HepG2 (cell line): Measurements from ENCODE around the gene EFCAB8. TPM values are rescaled to one million over a fixed set of nuclear protein-coding genes. Genes with fewer than 3 reads are reported as not detected.

Experiments
- AGO1 ChIP-seq: fragments of 200-400 bp; formaldehyde crosslinking; IDR thresholded peaks from 2 replicates; pipeline ENCODE4 v1.6.1; 2017; ENCODE audit warnings: mild to moderate bottlenecking, low read depth, low read length, moderate library complexity; ENCODE audit not compliant: poor library complexity, severe bottlenecking
- ELF4 ChIP-seq: sonication (generic); formaldehyde crosslinking; IDR thresholded peaks from 2 replicates; pipeline ENCODE4 v1.5.0; 2020; ENCODE audit warnings: missing genetic modification reagents, mild to moderate bottlenecking, moderate library complexity, borderline replicate concordance
- MED8 ChIP-seq: sonication (generic); formaldehyde crosslinking; IDR thresholded peaks from 2 replicates; pipeline ENCODE4 v1.8.1; 2023; ENCODE audit warnings: mild to moderate bottlenecking, missing genetic modification reagents; ENCODE audit not compliant: insufficient replicate concordance
- NCOA5 ChIP-seq: sonication (generic); formaldehyde crosslinking; IDR thresholded peaks from 2 replicates; pipeline ENCODE4 v1.4.0; 2020; ENCODE audit warnings: missing genetic modification reagents
- NR2F6 ChIP-seq, 2 experiments: IDR thresholded peaks; 2 replicates each; pipeline ENCODE4 v1.6.1; 2016; ENCODE audit warnings: antibody characterized with exemption in 1 of 2, mild to moderate bottlenecking in 1 of 2
- TAF15 ChIP-seq: fragments of 200-400 bp; formaldehyde crosslinking; IDR thresholded peaks from one replicate; pipeline ENCODE4 v1.6.1; 2018; ENCODE audit warnings: mild to moderate bottlenecking, low read depth, low read length; ENCODE audit not compliant: poor library complexity, severe bottlenecking
- ZNF225 ChIP-seq: sonication (generic); formaldehyde crosslinking; IDR thresholded peaks from 2 replicates; pipeline ENCODE4 v1.4.0; 2020; ENCODE audit warnings: mild to moderate bottlenecking, missing genetic modification reagents
- ZNF317 ChIP-seq: sonication (generic); formaldehyde crosslinking; IDR thresholded peaks from 2 replicates; pipeline ENCODE4 v1.5.0; 2020; ENCODE audit warnings: mild to moderate bottlenecking, missing genetic modification reagents
- ZNF549 ChIP-seq: sonication (generic); formaldehyde crosslinking; IDR thresholded peaks from 2 replicates; pipeline ENCODE4 v1.5.0; 2020; ENCODE audit warnings: missing genetic modification reagents
- ZNF577 ChIP-seq: sonication (generic); formaldehyde crosslinking; IDR thresholded peaks from 2 replicates; pipeline ENCODE4 v1.4.0; 2020; ENCODE audit warnings: mild to moderate bottlenecking, low read depth, missing genetic modification reagents, borderline replicate concordance
- ZNF597 ChIP-seq: sonication (generic); formaldehyde crosslinking; IDR thresholded peaks from 2 replicates; pipeline ENCODE4 v1.5.0; 2020; ENCODE audit warnings: missing genetic modification reagents
- ZNF629 ChIP-seq: sonication (generic); formaldehyde crosslinking; conservative IDR thresholded peaks from 2 replicates; pipeline ENCODE4 v1.5.0; 2020; ENCODE audit warnings: missing genetic modification reagents
- ZSCAN30 ChIP-seq: sonication (generic); formaldehyde crosslinking; IDR thresholded peaks from 2 replicates; pipeline ENCODE4 v1.5.0; 2020; ENCODE audit warnings: mild to moderate bottlenecking, missing genetic modification reagents
- polyA plus RNA-seq, 8 experiments: library from polyadenylated mRNA; depleted of rRNA in 3 of 8; stranded (reverse) in 7 of 8; unstranded in 1 of 8; fragments of >200 nt; fragmentation: Illumina TruSeq in 4 of 8; extraction: Trizol in 4 of 8; gene quantifications; 2 replicates each; pipeline versions ENCODE4 v1.2.1 to v1.2.3, GENCODE V29; 2011 to 2016; ENCODE audit warnings: low read depth in 4 of 8, missing spikeins in 1 of 8, mixed read lengths in 1 of 8; ENCODE audit not compliant: insufficient read depth in 1 of 8
- total RNA-seq, 5 experiments: library from RNA; depleted of rRNA; stranded (reverse); fragments of >200 nt; fragmentation: Illumina TruSeq; extraction: Trizol; gene quantifications; 2 replicates each; pipeline ENCODE4 v1.2.3, GENCODE V29; 2016; ENCODE audit warnings: low read depth in 1 of 5
- TF ChIP-seq, protein P1 (sequence below): sonication (generic); formaldehyde crosslinking; IDR thresholded peaks from 2 replicates; pipeline ENCODE4 v1.4.0; 2020; ENCODE audit warnings: mild to moderate bottlenecking, missing genetic modification reagents
- TF ChIP-seq, protein P2 (sequence below): sonication (generic); formaldehyde crosslinking; IDR thresholded peaks from 2 replicates; pipeline ENCODE4 v1.5.1; 2020; ENCODE audit warnings: mild to moderate bottlenecking, missing genetic modification reagents

Gene EFCAB8
- total and polyA plus RNA-seq, 2 of the 13 experiments (the other 11 are each of a cell fraction or from before 2014, with no cell fraction given), result 0.15 to 0.22 TPM

- TF ChIP-seq, protein P1, sequence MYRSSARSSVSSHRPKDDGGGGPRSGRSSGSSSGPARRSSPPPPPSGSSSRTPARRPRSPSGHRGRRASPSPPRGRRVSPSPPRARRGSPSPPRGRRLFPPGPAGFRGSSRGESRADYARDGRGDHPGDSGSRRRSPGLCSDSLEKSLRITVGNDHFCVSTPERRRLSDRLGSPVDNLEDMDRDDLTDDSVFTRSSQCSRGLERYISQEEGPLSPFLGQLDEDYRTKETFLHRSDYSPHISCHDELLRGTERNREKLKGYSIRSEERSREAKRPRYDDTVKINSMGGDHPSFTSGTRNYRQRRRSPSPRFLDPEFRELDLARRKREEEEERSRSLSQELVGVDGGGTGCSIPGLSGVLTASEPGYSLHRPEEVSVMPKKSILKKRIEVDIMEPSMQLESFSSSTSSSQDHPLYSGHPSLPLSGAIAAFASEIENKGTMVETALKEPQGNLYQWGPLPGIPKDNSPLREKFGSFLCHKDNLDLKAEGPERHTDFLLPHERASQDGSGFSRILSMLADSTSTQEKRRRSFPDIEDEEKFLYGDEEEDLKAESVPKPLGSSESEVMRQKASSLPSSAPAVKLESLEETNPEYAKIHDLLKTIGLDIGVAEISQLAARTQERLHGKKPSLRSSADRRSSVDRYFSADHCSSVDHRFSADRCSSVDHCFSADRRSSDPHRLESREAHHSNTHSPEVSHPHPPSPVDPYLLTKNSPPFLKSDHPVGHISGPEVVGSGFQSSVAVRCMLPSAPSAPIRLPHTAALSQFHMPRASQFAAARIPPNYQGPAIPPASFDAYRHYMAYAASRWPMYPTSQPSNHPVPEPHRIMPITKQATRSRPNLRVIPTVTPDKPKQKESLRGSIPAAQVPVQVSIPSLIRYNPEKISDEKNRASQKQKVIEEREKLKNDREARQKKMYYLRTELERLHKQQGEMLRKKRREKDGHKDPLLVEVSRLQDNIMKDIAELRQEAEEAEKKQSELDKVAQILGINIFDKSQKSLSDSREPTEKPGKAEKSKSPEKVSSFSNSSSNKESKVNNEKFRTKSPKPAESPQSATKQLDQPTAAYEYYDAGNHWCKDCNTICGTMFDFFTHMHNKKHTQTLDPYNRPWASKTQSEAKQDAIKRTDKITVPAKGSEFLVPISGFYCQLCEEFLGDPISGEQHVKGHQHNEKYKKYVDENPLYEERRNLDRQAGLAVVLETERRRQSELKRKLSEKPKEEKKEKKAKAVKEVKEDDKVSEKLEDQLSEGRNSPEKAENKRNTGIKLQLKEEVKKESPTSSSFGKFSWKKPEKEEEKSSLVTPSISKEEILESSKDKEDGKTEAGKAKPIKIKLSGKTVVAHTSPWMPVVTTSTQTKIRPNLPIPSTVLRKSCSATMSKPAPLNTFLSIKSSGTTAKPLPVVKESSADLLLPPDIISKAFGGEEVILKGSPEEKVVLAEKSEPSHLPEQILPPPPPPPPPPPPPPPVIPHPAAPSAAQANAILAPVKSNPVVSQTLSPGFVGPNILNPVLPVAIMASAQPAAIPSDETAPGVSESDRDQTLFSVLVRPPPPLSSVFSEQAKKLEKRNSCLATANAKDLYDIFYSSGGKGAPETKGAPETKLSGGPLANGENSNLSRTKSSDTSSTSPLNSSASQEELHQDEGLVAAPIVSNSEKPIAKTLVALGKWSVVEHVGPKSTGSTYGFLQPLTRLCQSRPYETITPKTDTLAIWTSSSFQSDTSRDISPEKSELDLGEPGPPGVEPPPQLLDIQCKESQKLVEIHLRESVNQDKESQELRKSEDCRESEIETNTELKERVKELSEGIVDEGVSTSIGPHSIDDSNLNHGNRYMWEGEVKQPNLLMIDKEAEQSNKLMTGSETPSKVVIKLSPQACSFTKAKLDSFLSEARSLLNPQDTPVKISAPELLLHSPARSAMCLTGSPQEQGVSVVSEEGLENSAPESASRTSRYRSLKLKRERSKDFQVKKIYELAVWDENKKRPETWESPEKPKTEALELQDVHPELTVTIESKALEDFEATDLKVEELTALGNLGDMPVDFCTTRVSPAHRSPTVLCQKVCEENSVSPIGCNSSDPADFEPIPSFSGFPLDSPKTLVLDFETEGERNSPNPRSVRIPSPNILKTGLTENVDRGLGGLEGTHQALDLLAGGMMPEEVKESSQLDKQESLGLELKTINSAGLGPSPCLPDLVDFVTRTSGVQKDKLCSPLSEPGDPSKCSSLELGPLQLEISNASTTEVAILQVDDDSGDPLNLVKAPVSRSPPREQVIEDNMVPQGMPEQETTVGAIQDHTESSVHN, result 0 out of 2 replicates have a peak, but pooled peaks have one; percentile 42
- TF ChIP-seq TAF15 (no peak), ZNF317 (CRISPR knock-in tag) (no peak), ZNF577 (CRISPR knock-in tag) (no peak), ZNF597 (CRISPR knock-in tag) (no peak), ELF4 (CRISPR knock-in tag) (no peak), ZNF225 (CRISPR knock-in tag) (no peak), NCOA5 (no peak), ZNF549 (CRISPR knock-in tag) (no peak), MED8 (no peak), NR2F6 (IDR thresholded peaks at IDR 0.05) (no peak), NR2F6 (CRISPR knock-in tag; IDR thresholded peaks at IDR 0.05) (no peak), AGO1 (no peak), ZNF629 (CRISPR knock-in tag) (no peak), ZSCAN30 (no peak)
- TF ChIP-seq, protein P2, sequence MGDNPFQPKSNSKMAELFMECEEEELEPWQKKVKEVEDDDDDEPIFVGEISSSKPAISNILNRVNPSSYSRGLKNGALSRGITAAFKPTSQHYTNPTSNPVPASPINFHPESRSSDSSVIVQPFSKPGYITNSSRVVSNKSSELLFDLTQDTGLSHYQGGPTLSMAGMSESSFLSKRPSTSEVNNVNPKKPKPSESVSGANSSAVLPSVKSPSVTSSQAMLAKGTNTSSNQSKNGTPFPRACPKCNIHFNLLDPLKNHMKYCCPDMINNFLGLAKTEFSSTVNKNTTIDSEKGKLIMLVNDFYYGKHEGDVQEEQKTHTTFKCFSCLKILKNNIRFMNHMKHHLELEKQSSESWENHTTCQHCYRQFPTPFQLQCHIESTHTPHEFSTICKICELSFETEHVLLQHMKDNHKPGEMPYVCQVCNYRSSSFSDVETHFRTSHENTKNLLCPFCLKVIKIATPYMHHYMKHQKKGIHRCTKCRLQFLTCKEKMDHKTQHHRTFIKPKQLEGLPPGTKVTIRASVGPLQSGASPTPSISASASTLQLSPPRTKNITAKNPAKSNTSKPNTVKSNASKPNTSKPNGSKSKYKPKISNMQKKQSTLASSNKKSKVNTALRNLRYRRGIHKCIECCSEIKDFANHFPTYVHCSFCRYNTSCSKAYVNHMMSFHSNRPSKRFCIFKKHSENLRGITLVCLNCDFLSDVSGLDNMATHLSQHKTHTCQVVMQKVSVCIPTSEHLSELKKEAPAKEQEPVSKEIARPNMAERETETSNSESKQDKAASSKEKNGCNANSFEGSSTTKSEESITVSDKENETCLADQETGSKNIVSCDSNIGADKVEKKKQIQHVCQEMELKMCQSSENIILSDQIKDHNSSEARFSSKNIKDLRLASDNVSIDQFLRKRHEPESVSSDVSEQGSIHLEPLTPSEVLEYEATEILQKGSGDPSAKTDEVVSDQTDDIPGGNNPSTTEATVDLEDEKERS (CRISPR knock-in tag), result no peak
Observed at GRCh38 chr20:32960849-32961731, 102.4 kb downstream of the EFCAB8 start (continued).
